ENCODE results near the gene HOXD4.

Gene HOXD4

DNA sequence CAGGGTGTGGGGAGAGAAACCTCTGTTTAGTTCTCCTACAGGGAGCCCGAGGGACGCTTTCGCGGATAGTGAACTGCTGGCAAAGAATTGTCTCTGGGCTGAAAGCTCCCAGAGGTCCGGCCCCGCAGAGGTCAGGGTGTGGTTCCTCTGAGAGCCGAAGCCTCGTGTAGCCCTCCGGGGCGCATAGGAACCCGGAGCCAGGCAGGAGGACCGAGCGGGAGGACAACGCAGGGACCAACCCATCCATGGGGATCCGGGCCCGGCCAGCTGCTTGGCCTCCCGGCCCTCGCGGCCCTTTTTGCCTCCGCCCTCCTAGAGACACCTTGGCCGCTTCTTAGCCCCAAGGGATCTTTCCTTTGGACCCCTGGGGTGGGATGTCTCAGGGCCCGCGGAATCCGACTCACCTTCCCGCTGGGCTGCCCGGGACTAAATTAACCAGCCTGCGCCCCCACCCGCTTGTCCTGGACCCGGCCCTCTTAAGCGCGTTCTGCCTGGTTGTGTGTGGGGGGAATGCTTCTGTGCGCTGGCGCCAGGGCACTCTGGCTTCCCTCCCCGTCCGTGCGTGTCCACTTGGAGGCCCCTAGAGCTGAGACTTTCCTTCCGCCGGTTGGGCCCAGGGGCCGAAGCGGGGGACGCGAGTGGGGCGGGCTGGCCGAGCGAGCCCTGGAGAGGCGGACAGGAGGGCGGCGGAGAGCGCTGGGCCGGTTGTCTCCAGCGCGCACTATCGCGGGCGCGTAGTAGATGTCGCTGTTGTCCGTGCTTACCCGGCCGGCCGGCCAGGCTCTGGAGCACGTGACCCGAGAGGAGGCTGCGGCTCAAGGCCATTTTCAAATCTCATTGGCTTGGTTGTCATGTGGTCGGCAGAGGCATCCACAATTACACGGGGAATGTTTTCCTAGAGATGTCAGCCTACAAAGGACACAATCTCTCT, 35.2 kb upstream of the HOXD4 start, which contains the start of gene HOXD10:
HOXD10 (plus strand) TSS at position 896 of the 931 bp plus-strand sequence. CDS start 56 bp downstream, outside the sequence.
- DNase-seq (ENCODE audit: low read depth) = no peak
- no peak within 1 kb of the TSS for H3K4me3 ChIP-seq (ENCODE audit: low read length)
- TF ChIP-seq, protein P1, sequence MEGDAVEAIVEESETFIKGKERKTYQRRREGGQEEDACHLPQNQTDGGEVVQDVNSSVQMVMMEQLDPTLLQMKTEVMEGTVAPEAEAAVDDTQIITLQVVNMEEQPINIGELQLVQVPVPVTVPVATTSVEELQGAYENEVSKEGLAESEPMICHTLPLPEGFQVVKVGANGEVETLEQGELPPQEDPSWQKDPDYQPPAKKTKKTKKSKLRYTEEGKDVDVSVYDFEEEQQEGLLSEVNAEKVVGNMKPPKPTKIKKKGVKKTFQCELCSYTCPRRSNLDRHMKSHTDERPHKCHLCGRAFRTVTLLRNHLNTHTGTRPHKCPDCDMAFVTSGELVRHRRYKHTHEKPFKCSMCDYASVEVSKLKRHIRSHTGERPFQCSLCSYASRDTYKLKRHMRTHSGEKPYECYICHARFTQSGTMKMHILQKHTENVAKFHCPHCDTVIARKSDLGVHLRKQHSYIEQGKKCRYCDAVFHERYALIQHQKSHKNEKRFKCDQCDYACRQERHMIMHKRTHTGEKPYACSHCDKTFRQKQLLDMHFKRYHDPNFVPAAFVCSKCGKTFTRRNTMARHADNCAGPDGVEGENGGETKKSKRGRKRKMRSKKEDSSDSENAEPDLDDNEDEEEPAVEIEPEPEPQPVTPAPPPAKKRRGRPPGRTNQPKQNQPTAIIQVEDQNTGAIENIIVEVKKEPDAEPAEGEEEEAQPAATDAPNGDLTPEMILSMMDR (IDR thresholded peaks at IDR 0.05; ENCODE audit: insufficient read depth, low read depth, low read length, missing control alignments) = no peak

DNA sequence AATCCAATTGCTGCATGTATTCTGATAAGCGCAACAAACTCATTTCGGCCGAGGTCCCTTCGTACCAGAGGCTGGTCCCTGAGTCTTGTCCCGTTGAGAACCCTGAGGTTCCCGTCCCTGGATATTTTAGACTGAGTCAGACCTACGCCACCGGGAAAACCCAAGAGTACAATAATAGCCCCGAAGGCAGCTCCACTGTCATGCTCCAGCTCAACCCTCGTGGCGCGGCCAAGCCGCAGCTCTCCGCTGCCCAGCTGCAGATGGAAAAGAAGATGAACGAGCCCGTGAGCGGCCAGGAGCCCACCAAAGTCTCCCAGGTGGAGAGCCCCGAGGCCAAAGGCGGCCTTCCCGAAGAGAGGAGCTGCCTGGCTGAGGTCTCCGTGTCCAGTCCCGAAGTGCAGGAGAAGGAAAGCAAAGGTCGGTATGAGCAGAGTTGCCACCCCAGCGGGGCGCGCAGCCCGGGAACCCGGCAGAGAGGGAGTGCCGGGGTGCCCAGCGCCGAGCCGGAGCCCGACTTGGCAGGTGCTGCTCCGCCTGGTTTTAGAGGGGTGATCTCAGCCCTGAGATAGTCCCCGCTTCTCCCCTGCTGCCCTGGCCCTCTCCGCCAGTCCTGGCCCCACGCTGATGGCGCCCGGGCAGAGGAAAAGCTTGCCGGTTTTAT, 34.1 kb upstream of the HOXD4 start:
- H3K4me3 ChIP-seq (ENCODE audit: low read length) = no peak overlapping the region
- DNase-seq (ENCODE audit: low read depth) = no peak
- TF ChIP-seq, protein P1 (IDR thresholded peaks at IDR 0.05; ENCODE audit: insufficient read depth, low read depth, low read length, missing control alignments) = no peak

DNA sequence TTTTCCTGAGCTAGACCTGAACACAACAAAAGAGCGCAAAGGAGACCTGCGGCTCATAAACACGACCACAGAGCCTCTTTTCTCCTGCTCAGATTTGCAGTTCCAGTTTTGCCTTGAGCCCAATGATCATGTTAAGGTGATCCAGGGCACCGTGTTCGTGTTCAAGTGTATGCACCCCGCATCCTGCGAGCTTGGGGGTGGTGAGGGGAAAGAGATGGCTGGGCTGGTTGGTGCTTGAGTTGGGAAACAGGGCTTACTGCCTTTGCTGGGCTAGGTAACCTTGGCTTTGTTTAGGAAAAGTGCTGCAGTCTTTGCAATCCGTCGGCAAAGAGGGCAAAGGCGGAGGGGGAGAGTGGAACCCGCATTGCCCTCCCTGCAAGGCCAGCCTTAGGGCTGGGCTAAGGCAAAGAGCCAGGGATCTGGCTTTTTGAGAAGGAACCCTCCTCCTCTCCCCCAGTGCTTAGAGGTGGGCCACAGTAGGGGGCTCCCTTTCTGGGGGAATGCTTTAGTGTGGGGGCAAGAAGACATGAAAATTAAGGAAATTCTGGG, 33.5 kb upstream of the HOXD4 start:
- TF ChIP-seq, protein P1 (IDR thresholded peaks at IDR 0.05; ENCODE audit: insufficient read depth, low read depth, low read length, missing control alignments) = no peak
- H3K4me3 ChIP-seq (ENCODE audit: low read length) = no peak overlapping the region
- DNase-seq (ENCODE audit: low read depth) = no peak

DNA sequence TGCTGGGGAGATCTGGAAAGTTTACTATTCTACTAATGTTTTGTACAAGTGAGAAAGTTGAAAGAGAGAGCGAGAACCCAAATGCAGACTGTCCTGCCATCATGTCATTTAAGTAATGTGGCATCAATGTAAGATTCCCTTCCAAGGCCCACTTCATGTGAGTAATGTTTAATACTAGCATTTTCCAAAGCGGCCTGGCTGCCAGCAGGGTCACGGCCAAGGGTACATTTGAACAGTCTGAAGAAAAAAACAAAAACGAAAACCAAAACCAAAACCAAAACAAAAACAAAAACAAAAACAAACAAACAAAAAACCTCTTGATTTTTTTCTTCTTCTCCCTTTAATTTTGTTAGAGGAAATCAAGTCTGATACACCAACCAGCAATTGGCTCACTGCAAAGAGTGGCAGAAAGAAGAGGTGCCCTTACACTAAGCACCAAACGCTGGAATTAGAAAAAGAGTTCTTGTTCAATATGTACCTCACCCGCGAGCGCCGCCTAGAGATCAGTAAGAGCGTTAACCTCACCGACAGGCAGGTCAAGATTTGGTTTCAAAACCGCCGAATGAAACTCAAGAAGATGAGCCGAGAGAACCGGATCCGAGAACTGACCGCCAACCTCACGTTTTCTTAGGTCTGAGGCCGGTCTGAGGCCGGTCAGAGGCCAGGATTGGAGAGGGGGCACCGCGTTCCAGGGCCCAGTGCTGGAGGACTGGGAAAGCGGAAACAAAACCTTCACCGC, 32.6 kb upstream of the HOXD4 start:
- peak; percentile 22 for DNase-seq (ENCODE audit: low read depth)
- TF ChIP-seq, protein P1 (IDR thresholded peaks at IDR 0.05; ENCODE audit: insufficient read depth, low read depth, low read length, missing control alignments) = peak; percentile 34
- H3K4me3 ChIP-seq (ENCODE audit: low read length) = no peak overlapping the region

DNA sequence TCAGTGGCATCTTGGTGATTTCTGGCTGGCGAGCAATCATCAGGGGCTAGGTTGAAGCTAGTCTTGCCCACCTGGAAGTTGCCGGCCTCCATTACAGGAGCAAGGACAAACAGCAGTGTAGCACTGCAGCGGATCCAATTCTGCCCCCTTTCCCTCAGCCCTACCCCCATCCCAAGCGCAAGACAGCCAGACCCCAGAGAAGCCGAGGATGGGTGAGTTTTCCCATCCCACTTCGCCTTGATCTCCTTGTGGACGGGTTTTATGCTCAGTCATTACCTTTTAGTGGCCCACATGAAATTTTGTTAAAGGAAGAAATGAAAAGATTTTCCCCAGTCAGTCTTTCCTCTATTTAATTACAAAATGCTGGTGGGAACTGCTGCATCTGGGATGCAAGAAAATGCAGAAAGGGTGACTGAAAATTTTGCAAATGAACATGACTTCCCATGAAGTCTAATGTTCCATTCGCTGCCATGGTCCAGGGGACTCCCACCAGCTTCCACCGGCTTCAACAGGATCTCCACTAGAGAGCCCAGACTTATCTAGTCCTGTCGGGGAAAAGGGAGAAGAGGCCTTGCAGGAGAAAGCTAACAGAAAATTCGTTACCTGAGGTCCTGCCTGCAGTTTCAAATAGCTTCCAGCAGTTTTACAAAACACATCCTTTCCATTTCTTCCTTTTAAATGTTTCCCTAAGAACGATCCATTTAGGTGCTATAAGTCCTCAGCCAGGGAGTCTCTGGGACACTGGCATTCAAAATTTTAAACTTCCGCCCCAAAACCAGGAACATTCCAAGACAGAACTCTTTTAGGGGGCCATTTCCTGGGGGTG, 30.8 kb upstream of the HOXD4 start:
- no peak overlapping the region for H3K4me3 ChIP-seq (ENCODE audit: low read length)
- TF ChIP-seq, protein P1 (IDR thresholded peaks at IDR 0.05; ENCODE audit: insufficient read depth, low read depth, low read length, missing control alignments) = no peak

More for the DNA sequence above, 30.8 kb upstream of the HOXD4 start:
- DNase-seq (ENCODE audit: low read depth) = no peak
